PC-3 (cell line): ENCODE results near the gene INCENP. TPM values are rescaled to one million over a fixed set of nuclear protein-coding genes. Genes with fewer than 3 reads are reported as not detected.
A peak's percentile ranks its signal among the peaks of the same experiment; 100 is the strongest.

Source experiments
- ATAC-seq: fragments of 200-7000 bp; cut with Tn5 transposase; 2 replicates; pipeline ENCODE4 v1.9.1; 2020; ENCODE audit warnings: mild to moderate bottlenecking, moderate library complexity
- BruUV-seq: library from RNA; stranded (reverse); fragments of 400-500 nt; replicated peaks from 2 replicates; lab custom pipeline; 2021; lab: Mats Ljungman, UMichigan
- CTCF ChIA-PET: fragments of 300-600 bp; sonication (Branson Sonifier 250); formaldehyde crosslinking; loops from one replicate; lab custom pipeline; 2022; ENCODE audit warnings: antibody characterized with exemption; lab: Charles Lee
- POLR2A ChIA-PET: fragments of 300-600 bp; sonication (Branson Sonifier 250); formaldehyde crosslinking; loops from one replicate; lab custom pipeline; 2022; ENCODE audit warnings: antibody characterized with exemption; ENCODE audit not compliant: unreplicated experiment; lab: Charles Lee
- DNase-seq: peaks from one replicate; pipeline ENCODE4 v3.0.0-alpha.2; 2015
- H2AFZ ChIP-seq: fragments of 300-600 bp; sonication (generic); 2 replicates; pipeline ENCODE4 v1.6.0; 2016; ENCODE audit warnings: antibody characterized with exemption, low read length
- H3F3A ChIP-seq: fragments of 300-600 bp; sonication (generic); one replicate; pipeline ENCODE4 v1.6.0; 2017; ENCODE audit warnings: antibody characterized with exemption, low read length, control low read depth, mild to moderate bottlenecking; ENCODE audit not compliant: unreplicated experiment
- H3K27ac ChIP-seq: fragments of 300-600 bp; sonication (generic); 2 replicates; pipeline ENCODE4 v1.5.1; 2016; ENCODE audit warnings: mild to moderate bottlenecking, low read length
- H3K27me3 ChIP-seq: fragments of 300-600 bp; sonication (generic); 2 replicates; pipeline ENCODE4 v1.6.1; 2016; ENCODE audit warnings: low read length, mixed read lengths
- H3K36me3 ChIP-seq: fragments of 300-600 bp; sonication (generic); 2 replicates; pipeline ENCODE4 v1.6.1; 2016; ENCODE audit warnings: low read depth, mixed run types, low read length, mixed read lengths
- H3K4me1 ChIP-seq: fragments of 300-600 bp; sonication (generic); 2 replicates; pipeline ENCODE4 v1.5.1; 2016; ENCODE audit warnings: low read length; ENCODE audit not compliant: insufficient read depth
- H3K4me2 ChIP-seq: fragments of 300-600 bp; sonication (generic); 2 replicates; pipeline ENCODE4 v1.6.0; 2016; ENCODE audit warnings: low read length
- H3K4me3 ChIP-seq: fragments of 300-600 bp; sonication (generic); 2 replicates; pipeline ENCODE4 v1.5.1; 2016; ENCODE audit warnings: mild to moderate bottlenecking, low read length, mixed read lengths
- H3K79me2 ChIP-seq: fragments of 300-600 bp; sonication (generic); 2 replicates; pipeline ENCODE4 v1.6.1; 2017; ENCODE audit warnings: low read length, mixed read lengths
- H3K9ac ChIP-seq: fragments of 300-600 bp; sonication (generic); 2 replicates; pipeline ENCODE4 v1.6.0; 2016; ENCODE audit warnings: mild to moderate bottlenecking, low read length
- H3K9me2 ChIP-seq: fragments of 300-600 bp; sonication (generic); replicated peaks from 2 replicates; pipeline ENCODE4 v1.6.1; 2016; ENCODE audit warnings: mixed run types, low read length, mixed read lengths
- H3K9me3 ChIP-seq: fragments of 300-600 bp; sonication (generic); 2 replicates; pipeline ENCODE4 v1.6.1; 2016; ENCODE audit warnings: low read length, mixed read lengths
- H4K20me1 ChIP-seq: fragments of 300-600 bp; sonication (generic); 2 replicates; pipeline ENCODE4 v1.6.1; 2016; ENCODE audit warnings: low read length, mixed read lengths
- EZH2 ChIP-seq: fragments of 300-600 bp; sonication (generic); IDR thresholded peaks from one replicate; pipeline ENCODE4 v1.6.1; 2017; ENCODE audit warnings: antibody characterized with exemption, mild to moderate bottlenecking, low read length; ENCODE audit not compliant: unreplicated experiment
- EZH2phosphoT487 ChIP-seq: fragments of 300-600 bp; sonication (generic); IDR thresholded peaks from 2 replicates; pipeline ENCODE4 v1.6.1; 2018; ENCODE audit warnings: mild to moderate bottlenecking, antibody characterized with exemption, low read length, borderline replicate concordance
- intact Hi-C: fragments of 100-400 bp; cut with micrococcal nuclease; formaldehyde crosslinking; loops from 2 replicates; pipeline ENCODE4 v1.9.0; 2023
- total RNA-seq: library from RNA; depleted of rRNA; stranded (reverse); fragments of >200 nt; gene quantifications from 2 replicates; pipeline ENCODE4 v1.2.3, GENCODE V29; 2014
- TF ChIP-seq, protein P1 (sequence below): fragments of 300-600 bp; sonication (generic); conservative IDR thresholded peaks from 2 replicates; pipeline ENCODE4 v1.5.1; 2017; ENCODE audit warnings: antibody characterized with exemption, low read depth, mild to moderate bottlenecking, low read length

INCENP gene
- total RNA-seq, 1 experiment from 2014 or later: 114 TPM

DNA sequence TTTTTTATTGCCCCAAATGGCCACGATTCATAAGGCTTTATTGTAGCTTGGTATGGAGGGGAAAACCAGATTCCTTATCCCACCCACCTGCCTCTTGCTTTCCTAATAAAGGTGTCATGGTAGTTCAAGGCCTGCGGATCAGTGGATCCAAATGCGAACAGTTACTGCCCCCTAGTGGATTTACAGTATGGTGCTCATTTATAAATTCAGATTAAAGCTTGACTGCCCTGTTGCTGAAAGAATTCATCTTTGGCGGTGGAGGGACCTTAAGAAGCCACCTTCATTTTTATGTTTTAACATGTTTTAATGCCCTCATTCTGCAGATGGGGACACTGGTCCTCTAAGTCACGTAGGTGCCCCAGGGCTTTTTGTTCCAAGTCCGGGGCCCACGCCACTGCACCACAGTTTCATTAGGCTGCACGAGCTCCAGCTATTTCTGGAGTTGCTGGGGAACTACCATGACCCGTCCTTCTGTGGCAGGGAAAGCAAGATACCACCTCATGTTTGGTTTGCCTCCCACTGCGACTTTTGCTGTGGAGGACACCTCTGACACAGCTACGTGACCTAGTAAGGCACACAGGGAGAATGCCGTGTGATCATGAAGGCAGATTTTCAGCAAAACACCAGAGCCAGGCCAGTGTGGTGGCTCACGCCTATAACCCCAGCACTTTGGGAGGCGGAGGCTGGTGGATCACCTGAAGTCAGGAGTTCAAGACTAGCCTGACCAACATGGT is 15.6 kb upstream of the INCENP start:
- intact Hi-C loops: loop anchor here (1.0 to 5.0 kb wide), 6 partner anchors 53 to 361 kb away; no protein-coding TSS in a partner anchor

DNA sequence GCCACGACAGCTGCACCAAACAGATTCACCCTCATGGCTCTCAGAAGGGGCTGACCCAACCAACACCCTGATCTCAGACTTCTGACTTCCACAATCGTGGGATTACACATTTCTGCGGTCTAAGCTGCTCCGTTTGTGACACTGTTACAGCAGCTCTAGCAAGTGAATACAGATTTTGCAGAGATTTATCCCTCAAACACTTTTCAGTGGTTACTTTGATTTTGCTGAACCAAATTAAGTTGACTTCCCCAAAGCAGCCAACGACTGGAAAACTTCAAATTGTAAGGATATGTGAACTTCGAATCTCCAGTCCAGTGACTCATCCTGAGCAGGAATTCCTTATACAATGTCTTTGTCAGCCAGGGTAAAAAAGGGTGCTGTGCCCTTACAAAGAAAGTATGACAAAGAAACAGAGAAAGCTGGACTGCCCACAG is 14.8 kb upstream of the INCENP start:
- peak; percentile 64 for DNase-seq
- peaks cover 4% of the 10 kb centered on the region for H3F3A ChIP-seq
- POLR2A ChIA-PET: no interaction called here
- no peak overlapping the region for H3K4me3 ChIP-seq
- H3K79me2 ChIP-seq: no peaks in the 10 kb centered on the region
- H3K36me3 ChIP-seq: no peaks in the 10 kb centered on the region
- H4K20me1 ChIP-seq: no peaks in the 10 kb centered on the region
- H3K4me1 ChIP-seq: peaks cover 12% of the 10 kb centered on the region
- H3K4me2 ChIP-seq: peak overlapping the region; percentile 44; the same call in 1 of the 2 replicates
- no peaks in the 10 kb centered on the region for H3K27me3 ChIP-seq
- TF ChIP-seq EZH2: no peak
- no peak for TF ChIP-seq EZH2phosphoT487
- TF ChIP-seq, protein P1, sequence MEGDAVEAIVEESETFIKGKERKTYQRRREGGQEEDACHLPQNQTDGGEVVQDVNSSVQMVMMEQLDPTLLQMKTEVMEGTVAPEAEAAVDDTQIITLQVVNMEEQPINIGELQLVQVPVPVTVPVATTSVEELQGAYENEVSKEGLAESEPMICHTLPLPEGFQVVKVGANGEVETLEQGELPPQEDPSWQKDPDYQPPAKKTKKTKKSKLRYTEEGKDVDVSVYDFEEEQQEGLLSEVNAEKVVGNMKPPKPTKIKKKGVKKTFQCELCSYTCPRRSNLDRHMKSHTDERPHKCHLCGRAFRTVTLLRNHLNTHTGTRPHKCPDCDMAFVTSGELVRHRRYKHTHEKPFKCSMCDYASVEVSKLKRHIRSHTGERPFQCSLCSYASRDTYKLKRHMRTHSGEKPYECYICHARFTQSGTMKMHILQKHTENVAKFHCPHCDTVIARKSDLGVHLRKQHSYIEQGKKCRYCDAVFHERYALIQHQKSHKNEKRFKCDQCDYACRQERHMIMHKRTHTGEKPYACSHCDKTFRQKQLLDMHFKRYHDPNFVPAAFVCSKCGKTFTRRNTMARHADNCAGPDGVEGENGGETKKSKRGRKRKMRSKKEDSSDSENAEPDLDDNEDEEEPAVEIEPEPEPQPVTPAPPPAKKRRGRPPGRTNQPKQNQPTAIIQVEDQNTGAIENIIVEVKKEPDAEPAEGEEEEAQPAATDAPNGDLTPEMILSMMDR: no peak
- intact Hi-C loops: loop anchor here (1.0 to 5.0 kb wide), 6 partner anchors 54 to 362 kb away; no protein-coding TSS in a partner anchor
- no peaks in the 10 kb centered on the region for H3K9me2 ChIP-seq
- H3K27ac ChIP-seq: no peak overlapping the region
- CTCF ChIA-PET: interaction anchor here (0.5 to 2.3 kb wide), 5 partner anchors 27 to 312 kb away, joined by 3 to 30 read pairs (median 21); no protein-coding TSS in a partner anchor
- H2AFZ ChIP-seq: peak overlapping the region; percentile 61
- H3K9me3 ChIP-seq: no peaks in the 10 kb centered on the region
- H3K9ac ChIP-seq: no peak overlapping the region
- no TSS peak for BruUV-seq
- ATAC-seq: peak; percentile 56

More for the DNA sequence above, 15.6 kb upstream of the INCENP start:
- no TSS peak for BruUV-seq
- H3K27me3 ChIP-seq: no peaks in the 10 kb centered on the region
- H3K4me1 ChIP-seq: peaks cover 12% of the 10 kb centered on the region
- H3K9me3 ChIP-seq: no peaks in the 10 kb centered on the region
- ChIA-PET POLR2A (interaction anchor here (0.5 kb wide), 1 partner anchor 142 kb away, joined by 4 read pairs; no protein-coding TSS in a partner anchor), CTCF (interaction anchor here (0.6 to 2.3 kb wide), 15 partner anchors 16 to 662 kb away, joined by 3 to 30 read pairs (median 4); partner anchors contain the start of gene INCENP)
- H3K4me2 ChIP-seq: no peak overlapping the region
- no peak overlapping the region for H3K4me3 ChIP-seq
- peaks cover 4% of the 10 kb centered on the region for H3F3A ChIP-seq
- H4K20me1 ChIP-seq: no peaks in the 10 kb centered on the region
- peak; percentile 85 for DNase-seq
- H3K36me3 ChIP-seq: no peaks in the 10 kb centered on the region
- no peak overlapping the region for H3K27ac ChIP-seq
- peak; percentile 67 for ATAC-seq
- H3K79me2 ChIP-seq: no peaks in the 10 kb centered on the region
- H3K9me2 ChIP-seq: no peaks in the 10 kb centered on the region
- H3K9ac ChIP-seq: no peak overlapping the region
- no peak for TF ChIP-seq EZH2
- TF ChIP-seq, protein P1: peak; percentile 96
- H2AFZ ChIP-seq: 0 out of 2 replicates have a peak overlapping the region, but pooled peaks have one; percentile 21
